HEK293 (cell line): ENCODE results near the gene SPTA1.

ENCODE experiments used
- CTCF ChIA-PET: fragments of 350-600 bp; formaldehyde crosslinking; extraction: SDS; loops from one replicate; lab custom pipeline; 2021; ENCODE audit warnings: antibody characterized with exemption; lab: Yijun Ruan, JAX
- POLR2A ChIA-PET: fragments of 300-600 bp; formaldehyde crosslinking; extraction: SDS; loops from one replicate; lab custom pipeline; 2020; ENCODE audit warnings: antibody characterized with exemption, inconsistent platforms; lab: Yijun Ruan, JAX
- H3K27ac ChIP-seq: fragments of 200-500 bp; sonication (Bioruptor generic); 2 replicates; pipeline ENCODE4 v1.5.1; 2014; ENCODE audit warnings: low read depth, low read length, control low read depth, inconsistent platforms; ENCODE audit errors: extremely low read depth
- H3K36me3 ChIP-seq, 2 experiments: fragments of 200-500 bp in 1 of 2; sonication (Bioruptor generic) in 1 of 2; 1 replicate in 1 of 2; 2 replicates in 1 of 2; pipeline ENCODE4 v1.5.1; 2014 to 2017; ENCODE audit warnings: inconsistent platforms in 2 of 2, low read length in 2 of 2; ENCODE audit not compliant: control insufficient read depth in 2 of 2, insufficient read depth in 1 of 2
- H3K4me1 ChIP-seq: fragments of 200-500 bp; sonication (Bioruptor generic); 2 replicates; pipeline ENCODE4 v1.5.1; 2014; ENCODE audit warnings: mild to moderate bottlenecking, low read length, inconsistent platforms; ENCODE audit not compliant: control insufficient read depth, insufficient read depth
- H3K4me3 ChIP-seq: 2 replicates; pipeline ENCODE4 v1.5.1; 2011; ENCODE audit warnings: low read depth, mild to moderate bottlenecking, control low read depth, low read length, moderate library complexity
- H3K9me3 ChIP-seq: fragments of 200-500 bp; sonication (Bioruptor generic); 2 replicates; pipeline ENCODE4 v1.5.1; 2014; ENCODE audit warnings: low read depth, low read length, inconsistent platforms; ENCODE audit not compliant: control insufficient read depth, insufficient read depth
- FEZF1 ChIP-seq: fragments of 450-650 bp; formaldehyde crosslinking; IDR thresholded peaks from 2 replicates; pipeline ENCODE4 v1.5.1; 2016; ENCODE audit warnings: missing biosample characterization, missing genetic modification characterization
- GLIS1 ChIP-seq: fragments of 450-650 bp; formaldehyde crosslinking; IDR thresholded peaks from 2 replicates; pipeline ENCODE4 v1.5.1; 2016; ENCODE audit warnings: missing biosample characterization, missing genetic modification characterization
- HOXA7 ChIP-seq: sonication (generic); formaldehyde crosslinking; IDR thresholded peaks from 2 replicates; pipeline ENCODE4 v1.8.1; 2022; ENCODE audit warnings: missing genetic modification reagents, borderline replicate concordance
- HOXD13 ChIP-seq: sonication (generic); formaldehyde crosslinking; IDR thresholded peaks from 2 replicates; pipeline ENCODE4 v1.8.0; 2022; ENCODE audit warnings: missing genetic modification reagents, borderline replicate concordance
- KLF1 ChIP-seq: fragments of 450-650 bp; formaldehyde crosslinking; IDR thresholded peaks from 2 replicates; pipeline ENCODE4 v1.5.1; 2016; ENCODE audit warnings: missing biosample characterization, missing genetic modification characterization
- SCRT2 ChIP-seq: fragments of 450-650 bp; formaldehyde crosslinking; IDR thresholded peaks from 2 replicates; pipeline ENCODE4 v1.5.1; 2016; ENCODE audit warnings: missing biosample characterization, missing genetic modification characterization
- SETDB1 ChIP-seq: IDR thresholded peaks from one replicate; pipeline ENCODE4 v1.6.1; 2017; ENCODE audit warnings: mild to moderate bottlenecking, low read length, moderate library complexity, mixed read lengths; ENCODE audit not compliant: insufficient read length
- SP3 ChIP-seq: fragments of 450-650 bp; formaldehyde crosslinking; IDR thresholded peaks from 2 replicates; pipeline ENCODE4 v1.5.1; 2016; ENCODE audit warnings: missing biosample characterization, missing genetic modification characterization
- SP7 ChIP-seq: fragments of 450-650 bp; formaldehyde crosslinking; IDR thresholded peaks from 2 replicates; pipeline ENCODE4 v1.5.1; 2016; ENCODE audit warnings: missing biosample characterization, missing genetic modification characterization
- ZBTB7A ChIP-seq: fragments of 450-650 bp; formaldehyde crosslinking; IDR thresholded peaks from 2 replicates; pipeline ENCODE4 v1.5.1; 2016; ENCODE audit warnings: low read depth, missing biosample characterization, missing genetic modification characterization
- ZNF10 ChIP-seq: fragments of 450-650 bp; formaldehyde crosslinking; IDR thresholded peaks from 2 replicates; pipeline ENCODE4 v1.5.1; 2017; ENCODE audit warnings: missing biosample characterization, missing genetic modification characterization
- ZNF155 ChIP-seq: fragments of 450-650 bp; formaldehyde crosslinking; IDR thresholded peaks from 2 replicates; pipeline ENCODE4 v1.5.1; 2016; ENCODE audit warnings: missing biosample characterization, missing genetic modification characterization
- ZNF184 ChIP-seq: fragments of 450-650 bp; IDR thresholded peaks from 2 replicates; pipeline ENCODE4 v1.5.1; 2018; ENCODE audit warnings: missing biosample characterization, mild to moderate bottlenecking, missing genetic modification characterization
- ZNF19 ChIP-seq: fragments of 450-650 bp; formaldehyde crosslinking; IDR thresholded peaks from 2 replicates; pipeline ENCODE4; 2016; ENCODE audit warnings: missing biosample characterization, missing genetic modification characterization, low read depth
- ZNF221 ChIP-seq: fragments of 450-650 bp; formaldehyde crosslinking; IDR thresholded peaks from 2 replicates; pipeline ENCODE4 v1.5.1; 2017; ENCODE audit warnings: missing biosample characterization, missing genetic modification characterization, borderline replicate concordance
- ZNF223 ChIP-seq: fragments of 450-650 bp; formaldehyde crosslinking; IDR thresholded peaks from 2 replicates; pipeline ENCODE4 v1.5.1; 2016; ENCODE audit warnings: missing biosample characterization, missing genetic modification characterization
- ZNF24 ChIP-seq: fragments of 450-650 bp; formaldehyde crosslinking; IDR thresholded peaks from 2 replicates; pipeline ENCODE4 v1.5.1; 2016; ENCODE audit warnings: missing biosample characterization, missing genetic modification characterization
- ZNF324 ChIP-seq: fragments of 450-650 bp; formaldehyde crosslinking; IDR thresholded peaks from 2 replicates; pipeline ENCODE4 v1.5.1; 2016; ENCODE audit warnings: missing biosample characterization, missing genetic modification characterization
- ZNF335 ChIP-seq: fragments of 450-650 bp; formaldehyde crosslinking; conservative IDR thresholded peaks from 2 replicates; pipeline ENCODE4 v1.5.1; 2016; ENCODE audit warnings: missing biosample characterization, missing genetic modification characterization
- ZNF416 ChIP-seq: fragments of 450-650 bp; formaldehyde crosslinking; IDR thresholded peaks from 2 replicates; pipeline ENCODE4 v1.5.1; 2016; ENCODE audit warnings: missing biosample characterization, missing genetic modification characterization
- ZNF426 ChIP-seq: fragments of 450-650 bp; formaldehyde crosslinking; IDR thresholded peaks from 2 replicates; pipeline ENCODE4 v1.5.1; 2017; ENCODE audit warnings: missing biosample characterization, missing genetic modification characterization, mild to moderate bottlenecking, inconsistent platforms, moderate library complexity
- ZNF521 ChIP-seq: fragments of 450-650 bp; formaldehyde crosslinking; IDR thresholded peaks from 2 replicates; pipeline ENCODE4 v1.5.1; 2017; ENCODE audit warnings: missing biosample characterization, mild to moderate bottlenecking, missing genetic modification characterization
- ZNF600 ChIP-seq: fragments of 450-650 bp; formaldehyde crosslinking; IDR thresholded peaks from 2 replicates; pipeline ENCODE4 v1.5.1; 2016; ENCODE audit warnings: missing biosample characterization, missing genetic modification characterization
- ZNF677 ChIP-seq: fragments of 450-650 bp; IDR thresholded peaks from 2 replicates; pipeline ENCODE4 v1.5.0; 2018; ENCODE audit warnings: missing biosample characterization, mild to moderate bottlenecking, missing genetic modification characterization, moderate library complexity
- ZNF747 ChIP-seq: fragments of 450-650 bp; formaldehyde crosslinking; IDR thresholded peaks from 2 replicates; pipeline ENCODE4 v1.5.1; 2016; ENCODE audit warnings: missing biosample characterization, missing genetic modification characterization
- ZNF830 ChIP-seq: fragments of 450-650 bp; IDR thresholded peaks from 2 replicates; pipeline ENCODE4 v1.5.0; 2018; ENCODE audit warnings: missing biosample characterization, missing genetic modification characterization, low read depth, mild to moderate bottlenecking, moderate library complexity
- TF ChIP-seq, protein P1 (sequence below): fragments of 450-650 bp; formaldehyde crosslinking; IDR thresholded peaks from 2 replicates; pipeline ENCODE4 v1.5.1; 2016; ENCODE audit warnings: missing biosample characterization, missing genetic modification characterization
- TF ChIP-seq, protein P2 (sequence below): fragments of 450-650 bp; formaldehyde crosslinking; IDR thresholded peaks from 2 replicates; pipeline ENCODE4; 2016; ENCODE audit warnings: missing biosample characterization, missing genetic modification characterization
- TF ChIP-seq, protein P3 (sequence below): fragments of 450-650 bp; formaldehyde crosslinking; IDR thresholded peaks from 2 replicates; pipeline ENCODE4 v1.5.1; 2016; ENCODE audit warnings: missing biosample characterization, missing genetic modification characterization
- TF ChIP-seq, protein P4 (sequence below): fragments of 450-650 bp; formaldehyde crosslinking; IDR thresholded peaks from 2 replicates; pipeline ENCODE4 v1.5.1; 2016; ENCODE audit warnings: missing biosample characterization, missing genetic modification characterization
- TF ChIP-seq, protein P5 (sequence below): fragments of 450-650 bp; IDR thresholded peaks from 2 replicates; pipeline ENCODE4 v1.5.1; 2018; ENCODE audit warnings: missing biosample characterization, missing genetic modification characterization

Gene SPTA1

DNA sequence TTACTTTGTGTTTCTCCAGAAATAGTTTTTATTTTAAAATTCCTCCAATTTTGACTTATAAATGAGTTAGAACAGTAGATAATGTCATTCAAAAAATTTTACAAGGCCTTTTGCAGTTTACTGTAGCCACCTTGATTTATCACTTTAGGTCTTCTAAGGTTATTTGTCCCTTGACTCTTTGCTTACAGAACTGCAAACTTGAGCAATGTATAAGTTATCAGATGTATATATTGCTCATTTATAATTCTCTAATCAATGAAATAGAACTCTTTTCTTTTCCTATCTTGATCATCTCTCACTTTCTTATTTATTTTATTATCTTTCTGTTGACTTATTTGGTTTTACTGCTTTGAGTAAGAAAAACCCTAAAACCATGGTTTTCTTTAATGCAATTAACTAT, 5.8 kb upstream of the SPTA1 start:
- no peaks in the 10 kb centered on the region for H3K4me1 ChIP-seq
- H3K4me3 ChIP-seq: no peak overlapping the region
- ChIA-PET CTCF (no interaction called here), POLR2A (no interaction called here)
- no peak overlapping the region for H3K27ac ChIP-seq
- H3K36me3 ChIP-seq: no peaks in the 10 kb centered on the region
- no peaks in the 10 kb centered on the region for H3K9me3 ChIP-seq
- TF ChIP-seq ZNF324 (tag by site-specific recombination) (no peak), ZNF24 (tag by site-specific recombination) (no peak), ZNF521 (tag by site-specific recombination) (no peak), KLF1 (no peak), ZNF10 (tag by site-specific recombination) (no peak), HOXA7 (CRISPR knock-in tag) (no peak), ZNF600 (tag by site-specific recombination) (no peak), HOXD13 (CRISPR knock-in tag) (no peak), ZNF677 (tag by site-specific recombination) (no peak), ZNF335 (tag by site-specific recombination) (no peak)
- TF ChIP-seq, protein P1, sequence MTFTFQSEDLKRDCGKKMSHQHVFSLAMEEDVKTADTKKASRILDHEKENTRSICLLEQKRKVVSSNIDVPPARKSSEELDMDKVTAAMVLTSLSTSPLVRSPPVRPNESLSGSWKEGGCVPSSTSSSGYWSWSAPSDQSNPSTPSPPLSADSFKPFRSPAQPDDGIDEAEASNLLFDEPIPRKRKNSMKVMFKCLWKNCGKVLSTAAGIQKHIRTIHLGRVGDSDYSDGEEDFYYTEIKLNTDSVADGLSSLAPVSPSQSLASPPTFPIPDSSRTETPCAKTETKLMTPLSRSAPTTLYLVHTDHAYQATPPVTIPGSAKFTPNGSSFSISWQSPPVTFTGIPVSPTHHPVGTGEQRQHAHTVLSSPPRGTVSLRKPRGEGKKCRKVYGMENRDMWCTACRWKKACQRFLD (tag by site-specific recombination): no peak
- TF ChIP-seq, protein P2, sequence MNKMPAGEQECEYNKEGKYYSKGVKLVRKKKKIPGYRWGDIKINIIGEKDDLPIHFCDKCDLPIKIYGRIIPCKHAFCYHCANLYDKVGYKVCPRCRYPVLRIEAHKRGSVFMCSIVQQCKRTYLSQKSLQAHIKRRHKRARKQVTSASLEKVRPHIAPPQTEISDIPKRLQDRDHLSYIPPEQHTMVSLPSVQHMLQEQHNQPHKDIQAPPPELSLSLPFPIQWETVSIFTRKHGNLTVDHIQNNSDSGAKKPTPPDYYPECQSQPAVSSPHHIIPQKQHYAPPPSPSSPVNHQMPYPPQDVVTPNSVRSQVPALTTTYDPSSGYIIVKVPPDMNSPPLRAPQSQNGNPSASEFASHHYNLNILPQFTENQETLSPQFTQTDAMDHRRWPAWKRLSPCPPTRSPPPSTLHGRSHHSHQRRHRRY (tag by site-specific recombination): no peak
- TF ChIP-seq, all 188 proteins: peak for 0

DNA sequence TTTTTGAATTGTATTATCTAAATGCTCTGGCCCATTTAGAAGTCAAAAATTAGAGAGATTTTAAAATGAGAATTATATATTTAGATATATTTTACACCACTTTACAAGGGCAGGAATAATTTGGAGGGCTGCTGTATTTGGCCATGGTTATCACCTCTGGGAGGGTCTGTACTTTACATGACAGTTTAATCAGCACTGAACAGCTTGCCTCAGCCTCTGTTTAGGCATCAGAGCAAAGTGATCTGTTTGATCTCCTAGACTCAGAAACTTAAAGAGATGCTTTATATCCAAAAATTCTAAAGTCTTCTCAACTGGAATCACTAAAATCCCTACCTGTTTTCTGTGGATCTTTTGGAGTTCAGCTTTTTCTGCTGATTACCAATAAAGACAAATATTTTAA, 5.4 kb upstream of the SPTA1 start:
- H3K36me3 ChIP-seq: no peaks in the 10 kb centered on the region
- H3K4me1 ChIP-seq: no peaks in the 10 kb centered on the region
- CTCF ChIA-PET: no interaction called here
- POLR2A ChIA-PET: no interaction called here
- TF ChIP-seq ZNF416 (tag by site-specific recombination) (no peak), GLIS1 (no peak), ZNF184 (tag by site-specific recombination) (no peak), ZNF747 (no peak), ZNF223 (no peak), SETDB1 (no peak), ZNF221 (tag by site-specific recombination) (no peak), ZNF426 (tag by site-specific recombination) (no peak), SP3 (tag by site-specific recombination) (no peak), ZBTB7A (tag by site-specific recombination) (no peak), ZNF830 (tag by site-specific recombination) (no peak), ZNF155 (tag by site-specific recombination) (no peak), SP7 (tag by site-specific recombination) (no peak), HOXD13 (CRISPR knock-in tag) (no peak), ZNF19 (no peak), SCRT2 (no peak), FEZF1 (tag by site-specific recombination) (no peak)
- TF ChIP-seq, protein P3, sequence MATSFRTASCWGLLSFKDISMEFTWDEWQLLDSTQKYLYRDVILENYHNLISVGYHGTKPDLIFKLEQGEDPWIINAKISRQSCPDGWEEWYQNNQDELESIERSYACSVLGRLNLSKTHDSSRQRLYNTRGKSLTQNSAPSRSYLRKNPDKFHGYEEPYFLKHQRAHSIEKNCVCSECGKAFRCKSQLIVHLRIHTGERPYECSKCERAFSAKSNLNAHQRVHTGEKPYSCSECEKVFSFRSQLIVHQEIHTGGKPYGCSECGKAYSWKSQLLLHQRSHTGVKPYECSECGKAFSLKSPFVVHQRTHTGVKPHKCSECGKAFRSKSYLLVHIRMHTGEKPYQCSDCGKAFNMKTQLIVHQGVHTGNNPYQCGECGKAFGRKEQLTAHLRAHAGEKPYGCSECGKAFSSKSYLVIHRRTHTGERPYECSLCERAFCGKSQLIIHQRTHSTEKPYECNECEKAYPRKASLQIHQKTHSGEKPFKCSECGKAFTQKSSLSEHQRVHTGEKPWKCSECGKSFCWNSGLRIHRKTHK: no peak
- TF ChIP-seq, protein P4, sequence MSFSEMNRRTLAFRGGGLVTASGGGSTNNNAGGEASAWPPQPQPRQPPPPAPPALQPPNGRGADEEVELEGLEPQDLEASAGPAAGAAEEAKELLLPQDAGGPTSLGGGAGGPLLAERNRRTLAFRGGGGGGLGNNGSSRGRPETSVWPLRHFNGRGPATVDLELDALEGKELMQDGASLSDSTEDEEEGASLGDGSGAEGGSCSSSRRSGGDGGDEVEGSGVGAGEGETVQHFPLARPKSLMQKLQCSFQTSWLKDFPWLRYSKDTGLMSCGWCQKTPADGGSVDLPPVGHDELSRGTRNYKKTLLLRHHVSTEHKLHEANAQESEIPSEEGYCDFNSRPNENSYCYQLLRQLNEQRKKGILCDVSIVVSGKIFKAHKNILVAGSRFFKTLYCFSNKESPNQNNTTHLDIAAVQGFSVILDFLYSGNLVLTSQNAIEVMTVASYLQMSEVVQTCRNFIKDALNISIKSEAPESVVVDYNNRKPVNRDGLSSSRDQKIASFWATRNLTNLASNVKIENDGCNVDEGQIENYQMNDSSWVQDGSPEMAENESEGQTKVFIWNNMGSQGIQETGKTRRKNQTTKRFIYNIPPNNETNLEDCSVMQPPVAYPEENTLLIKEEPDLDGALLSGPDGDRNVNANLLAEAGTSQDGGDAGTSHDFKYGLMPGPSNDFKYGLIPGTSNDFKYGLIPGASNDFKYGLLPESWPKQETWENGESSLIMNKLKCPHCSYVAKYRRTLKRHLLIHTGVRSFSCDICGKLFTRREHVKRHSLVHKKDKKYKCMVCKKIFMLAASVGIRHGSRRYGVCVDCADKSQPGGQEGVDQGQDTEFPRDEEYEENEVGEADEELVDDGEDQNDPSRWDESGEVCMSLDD (tag by site-specific recombination): no peak
- TF ChIP-seq, protein P5, sequence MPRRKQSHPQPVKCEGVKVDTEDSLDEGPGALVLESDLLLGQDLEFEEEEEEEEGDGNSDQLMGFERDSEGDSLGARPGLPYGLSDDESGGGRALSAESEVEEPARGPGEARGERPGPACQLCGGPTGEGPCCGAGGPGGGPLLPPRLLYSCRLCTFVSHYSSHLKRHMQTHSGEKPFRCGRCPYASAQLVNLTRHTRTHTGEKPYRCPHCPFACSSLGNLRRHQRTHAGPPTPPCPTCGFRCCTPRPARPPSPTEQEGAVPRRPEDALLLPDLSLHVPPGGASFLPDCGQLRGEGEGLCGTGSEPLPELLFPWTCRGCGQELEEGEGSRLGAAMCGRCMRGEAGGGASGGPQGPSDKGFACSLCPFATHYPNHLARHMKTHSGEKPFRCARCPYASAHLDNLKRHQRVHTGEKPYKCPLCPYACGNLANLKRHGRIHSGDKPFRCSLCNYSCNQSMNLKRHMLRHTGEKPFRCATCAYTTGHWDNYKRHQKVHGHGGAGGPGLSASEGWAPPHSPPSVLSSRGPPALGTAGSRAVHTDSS (tag by site-specific recombination): no peak
- no peak overlapping the region for H3K27ac ChIP-seq
- no peaks in the 10 kb centered on the region for H3K9me3 ChIP-seq
- no peak overlapping the region for H3K4me3 ChIP-seq
